ENCODE results near the gene LRRC59.

The LRRC59 gene

GRCh38 chr17:50397111-50397918 is at the start of gene LRRC59:
Gene LRRC59, minus strand, starts transcription at chr17:50397523. Its CDS starts 206 bp downstream, at chr17:50397317.
- Histone ChIP-seq H3K9me3 (ENCODE audit: control insufficient read depth in 2 of 2, low read length in 2 of 2) (no peaks in the 10 kb centered on the region), H3K9ac (ENCODE audit: low read depth in 1 of 2, low read length in 2 of 2) (peak within 1 kb of the TSS; percentile 99 to 100), H3K4me1 (ENCODE audit: control insufficient read depth in 2 of 2, insufficient read depth in 2 of 2, low read length in 2 of 2) (peaks cover 18 to 23% of the 10 kb centered on the region in 2 donors), H3K36me3 (ENCODE audit: control insufficient read depth in 2 of 2, insufficient read depth in 2 of 2, low read length in 2 of 2) (peaks cover 28% of the 10 kb centered on the region in 2 donors), H3K27me3 (ENCODE audit: control insufficient read depth in 2 of 2, insufficient read depth in 2 of 2, low read length in 2 of 2) (no peaks in the 10 kb centered on the region), H3K27ac (ENCODE audit: low read depth in 2 of 2, low read length in 2 of 2) (peak within 1 kb of the TSS; percentile 90 to 92), H3K4me3 (ENCODE audit: low read length in 2 of 2) (peak within 1 kb of the TSS; percentile 96 to 97)

- Histone ChIP-seq H3K27me3 (ENCODE audit: control insufficient read depth in 2 of 2, insufficient read depth in 2 of 2, low read length in 2 of 2) (no peaks in the 10 kb centered on the region), H3K4me1 (ENCODE audit: control insufficient read depth in 2 of 2, insufficient read depth in 2 of 2, low read length in 2 of 2) (peaks cover 30 to 38% of the 10 kb centered on the region in 2 donors), H3K9ac (ENCODE audit: low read depth in 1 of 2, low read length in 2 of 2) (no peak overlapping the region), H3K27ac (ENCODE audit: low read depth in 2 of 2, low read length in 2 of 2) (no peak overlapping the region), H3K36me3 (ENCODE audit: control insufficient read depth in 2 of 2, insufficient read depth in 2 of 2, low read length in 2 of 2) (peaks cover 2 to 5% of the 10 kb centered on the region in 2 donors), H3K9me3 (ENCODE audit: control insufficient read depth in 2 of 2, low read length in 2 of 2) (no peaks in the 10 kb centered on the region), H3K4me3 (ENCODE audit: low read length in 2 of 2) (no peak overlapping the region)
These were observed 48.5 kb upstream of the LRRC59 start for GRCh38 chr17:50445730-50446325.

- Histone ChIP-seq H3K27me3 (ENCODE audit: control insufficient read depth in 2 of 2, insufficient read depth in 2 of 2, low read length in 2 of 2) (no peaks in the 10 kb centered on the region), H3K9ac (ENCODE audit: low read depth in 1 of 2, low read length in 2 of 2) (no peak overlapping the region), H3K4me3 (ENCODE audit: low read length in 2 of 2) (no peak overlapping the region), H3K27ac (ENCODE audit: low read depth in 2 of 2, low read length in 2 of 2) (no peak overlapping the region), H3K9me3 (ENCODE audit: control insufficient read depth in 2 of 2, low read length in 2 of 2) (no peaks in the 10 kb centered on the region), H3K4me1 (ENCODE audit: control insufficient read depth in 2 of 2, insufficient read depth in 2 of 2, low read length in 2 of 2) (peaks cover 32 to 46% of the 10 kb centered on the region in 2 donors), H3K36me3 (ENCODE audit: control insufficient read depth in 2 of 2, insufficient read depth in 2 of 2, low read length in 2 of 2) (peaks cover 2 to 5% of the 10 kb centered on the region in 2 donors)
These were observed 47.8 kb upstream of the LRRC59 start for GRCh38 chr17:50444841-50445715.

- Histone ChIP-seq H3K27me3 (ENCODE audit: control insufficient read depth in 2 of 2, insufficient read depth in 2 of 2, low read length in 2 of 2) (no peaks in the 10 kb centered on the region), H3K9me3 (ENCODE audit: control insufficient read depth in 2 of 2, low read length in 2 of 2) (no peaks in the 10 kb centered on the region), H3K27ac (ENCODE audit: low read depth in 2 of 2, low read length in 2 of 2) (peak overlapping the region in 1 of 2 donors; percentile 55), H3K36me3 (ENCODE audit: control insufficient read depth in 2 of 2, insufficient read depth in 2 of 2, low read length in 2 of 2) (peaks cover 2 to 4% of the 10 kb centered on the region in 2 donors), H3K9ac (ENCODE audit: low read depth in 1 of 2, low read length in 2 of 2) (peak overlapping the region in 1 of 2 donors; percentile 28), H3K4me3 (ENCODE audit: low read length in 2 of 2) (no peak overlapping the region), H3K4me1 (ENCODE audit: control insufficient read depth in 2 of 2, insufficient read depth in 2 of 2, low read length in 2 of 2) (peaks cover 37 to 52% of the 10 kb centered on the region in 2 donors)
These were observed 46.2 kb upstream of the LRRC59 start for GRCh38 chr17:50443505-50443974.

- peak overlapping the region; percentile 89 to 91 for H3K27ac ChIP-seq (ENCODE audit: low read depth in 2 of 2, low read length in 2 of 2)
- H3K4me1 ChIP-seq (ENCODE audit: control insufficient read depth in 2 of 2, insufficient read depth in 2 of 2, low read length in 2 of 2): peaks cover 22 to 34% of the 10 kb centered on the region in 2 donors
- H3K9me3 ChIP-seq (ENCODE audit: control insufficient read depth in 2 of 2, low read length in 2 of 2): no peaks in the 10 kb centered on the region
- peak overlapping the region; percentile 54 to 70 for H3K9ac ChIP-seq (ENCODE audit: low read depth in 1 of 2, low read length in 2 of 2)
- peaks cover 0 to 3% of the 10 kb centered on the region in 2 donors for H3K36me3 ChIP-seq (ENCODE audit: control insufficient read depth in 2 of 2, insufficient read depth in 2 of 2, low read length in 2 of 2)
- H3K4me3 ChIP-seq (ENCODE audit: low read length in 2 of 2): peak overlapping the region in 1 of 2 donors; percentile 15
- no peaks in the 10 kb centered on the region for H3K27me3 ChIP-seq (ENCODE audit: control insufficient read depth in 2 of 2, insufficient read depth in 2 of 2, low read length in 2 of 2)
These were observed 43.8 kb upstream of the LRRC59 start for GRCh38 chr17:50440838-50441829.

GRCh38 chr17:50440172-50440837 is 43.0 kb upstream of the LRRC59 start:
- H3K4me3 ChIP-seq (ENCODE audit: low read length in 2 of 2): peak overlapping the region in 1 of 2 donors; percentile 15
- peak overlapping the region; percentile 54 to 70 for H3K9ac ChIP-seq (ENCODE audit: low read depth in 1 of 2, low read length in 2 of 2)
- H3K36me3 ChIP-seq (ENCODE audit: control insufficient read depth in 2 of 2, insufficient read depth in 2 of 2, low read length in 2 of 2): peaks cover 0 to 3% of the 10 kb centered on the region in 2 donors
- peaks cover 22 to 30% of the 10 kb centered on the region in 2 donors for H3K4me1 ChIP-seq (ENCODE audit: control insufficient read depth in 2 of 2, insufficient read depth in 2 of 2, low read length in 2 of 2)
- no peaks in the 10 kb centered on the region for H3K9me3 ChIP-seq (ENCODE audit: control insufficient read depth in 2 of 2, low read length in 2 of 2)
- peak overlapping the region; percentile 89 to 91 for H3K27ac ChIP-seq (ENCODE audit: low read depth in 2 of 2, low read length in 2 of 2)
- no peaks in the 10 kb centered on the region for H3K27me3 ChIP-seq (ENCODE audit: control insufficient read depth in 2 of 2, insufficient read depth in 2 of 2, low read length in 2 of 2)

GRCh38 chr17:50439008-50439407 is 41.7 kb upstream of the LRRC59 start:
- peaks cover 22 to 30% of the 10 kb centered on the region in 2 donors for H3K4me1 ChIP-seq (ENCODE audit: control insufficient read depth in 2 of 2, insufficient read depth in 2 of 2, low read length in 2 of 2)
- no peak overlapping the region for H3K27ac ChIP-seq (ENCODE audit: low read depth in 2 of 2, low read length in 2 of 2)
- peaks cover 0 to 3% of the 10 kb centered on the region in 2 donors for H3K36me3 ChIP-seq (ENCODE audit: control insufficient read depth in 2 of 2, insufficient read depth in 2 of 2, low read length in 2 of 2)
- H3K27me3 ChIP-seq (ENCODE audit: control insufficient read depth in 2 of 2, insufficient read depth in 2 of 2, low read length in 2 of 2): no peaks in the 10 kb centered on the region
- H3K4me3 ChIP-seq (ENCODE audit: low read length in 2 of 2): no peak overlapping the region
- H3K9me3 ChIP-seq (ENCODE audit: control insufficient read depth in 2 of 2, low read length in 2 of 2): no peaks in the 10 kb centered on the region
- H3K9ac ChIP-seq (ENCODE audit: low read depth in 1 of 2, low read length in 2 of 2): no peak overlapping the region

- Histone ChIP-seq H3K4me1 (ENCODE audit: control insufficient read depth in 2 of 2, insufficient read depth in 2 of 2, low read length in 2 of 2) (peaks cover 16 to 18% of the 10 kb centered on the region in 2 donors), H3K9ac (ENCODE audit: low read depth in 1 of 2, low read length in 2 of 2) (no peak overlapping the region), H3K4me3 (ENCODE audit: low read length in 2 of 2) (no peak overlapping the region), H3K9me3 (ENCODE audit: control insufficient read depth in 2 of 2, low read length in 2 of 2) (no peaks in the 10 kb centered on the region), H3K27ac (ENCODE audit: low read depth in 2 of 2, low read length in 2 of 2) (no peak overlapping the region), H3K27me3 (ENCODE audit: control insufficient read depth in 2 of 2, insufficient read depth in 2 of 2, low read length in 2 of 2) (no peaks in the 10 kb centered on the region), H3K36me3 (ENCODE audit: control insufficient read depth in 2 of 2, insufficient read depth in 2 of 2, low read length in 2 of 2) (peaks cover 3 to 7% of the 10 kb centered on the region in 2 donors)
These were observed 40.1 kb upstream of the LRRC59 start for GRCh38 chr17:50437409-50437808.

Measured in mucosa of rectum (tissue), 2 donors.